GM10248 (cell line): ENCODE measurements around the gene WNT11.

Experiments used
- CTCF ChIA-PET: fragments of 300-600 bp; sonication (Branson Sonifier 250); formaldehyde crosslinking; extraction: SDS; loops from one replicate; lab custom pipeline; 2021; ENCODE audit warnings: antibody characterized with exemption; lab: Yijun Ruan, JAX
- POLR2A ChIA-PET: fragments of 350-650 bp; sonication (Branson Sonifier 250); formaldehyde crosslinking; extraction: SDS; loops from one replicate; lab custom pipeline; 2020; ENCODE audit warnings: antibody characterized with exemption; lab: Yijun Ruan, JAX
- DNase-seq: peaks from one replicate; pipeline ENCODE4 v3.0.0; 2012; ENCODE audit errors: extremely low spot score
- TF ChIP-seq, protein P1 (sequence below): IDR thresholded peaks from 2 replicates; pipeline ENCODE4 v1.5.1; 2012; ENCODE audit warnings: mild to moderate bottlenecking, low read depth; ENCODE audit errors: extremely low read depth, missing control alignments, control extremely low read depth

Gene WNT11

DNA sequence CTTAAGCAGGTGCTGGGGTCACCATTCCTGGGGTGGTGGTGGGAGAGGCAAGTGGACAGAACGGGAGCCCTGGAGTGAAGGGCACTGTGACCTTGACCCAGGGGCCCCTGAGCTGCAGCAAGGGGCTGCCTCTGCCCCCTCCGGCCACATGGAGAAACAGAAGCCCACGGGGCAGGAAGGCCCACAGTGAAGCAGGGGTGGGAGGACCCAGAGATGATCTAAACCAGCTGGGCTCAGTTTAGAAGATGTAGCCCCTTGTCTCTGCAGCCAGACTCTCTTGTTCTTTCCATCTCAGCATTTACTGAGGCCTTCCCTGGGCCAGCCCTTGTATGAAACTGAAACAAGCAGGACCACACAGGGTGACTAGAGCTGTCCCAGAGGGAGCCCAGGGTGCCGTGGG, 30.5 kb downstream of the WNT11 start:
- POLR2A ChIA-PET: no interaction called here
- no peak for DNase-seq
- TF ChIP-seq, protein P1, sequence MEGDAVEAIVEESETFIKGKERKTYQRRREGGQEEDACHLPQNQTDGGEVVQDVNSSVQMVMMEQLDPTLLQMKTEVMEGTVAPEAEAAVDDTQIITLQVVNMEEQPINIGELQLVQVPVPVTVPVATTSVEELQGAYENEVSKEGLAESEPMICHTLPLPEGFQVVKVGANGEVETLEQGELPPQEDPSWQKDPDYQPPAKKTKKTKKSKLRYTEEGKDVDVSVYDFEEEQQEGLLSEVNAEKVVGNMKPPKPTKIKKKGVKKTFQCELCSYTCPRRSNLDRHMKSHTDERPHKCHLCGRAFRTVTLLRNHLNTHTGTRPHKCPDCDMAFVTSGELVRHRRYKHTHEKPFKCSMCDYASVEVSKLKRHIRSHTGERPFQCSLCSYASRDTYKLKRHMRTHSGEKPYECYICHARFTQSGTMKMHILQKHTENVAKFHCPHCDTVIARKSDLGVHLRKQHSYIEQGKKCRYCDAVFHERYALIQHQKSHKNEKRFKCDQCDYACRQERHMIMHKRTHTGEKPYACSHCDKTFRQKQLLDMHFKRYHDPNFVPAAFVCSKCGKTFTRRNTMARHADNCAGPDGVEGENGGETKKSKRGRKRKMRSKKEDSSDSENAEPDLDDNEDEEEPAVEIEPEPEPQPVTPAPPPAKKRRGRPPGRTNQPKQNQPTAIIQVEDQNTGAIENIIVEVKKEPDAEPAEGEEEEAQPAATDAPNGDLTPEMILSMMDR: no peak
- CTCF ChIA-PET: interaction anchor here (2.2 kb wide), 1 partner anchor 23 kb away, joined by 4 read pairs; no protein-coding TSS in a partner anchor

DNA sequence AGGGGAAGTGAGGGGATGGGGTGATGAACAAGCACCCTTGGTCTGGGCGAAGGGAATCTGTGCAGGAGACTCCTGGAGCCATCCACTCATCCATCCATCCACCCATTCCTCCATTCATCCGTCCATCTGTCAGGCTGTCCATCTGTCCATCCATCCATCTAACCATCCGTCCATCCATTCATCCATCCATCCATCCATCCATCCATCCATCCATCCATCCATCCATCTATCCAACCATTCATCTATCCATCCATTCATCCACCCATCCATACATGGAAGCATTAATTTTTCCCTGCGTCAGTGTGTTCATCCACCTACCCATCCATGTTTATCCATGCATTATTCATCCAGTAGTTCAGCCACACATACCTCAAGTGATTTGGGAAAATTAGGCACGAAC, 32.0 kb downstream of the WNT11 start:
- POLR2A ChIA-PET: no interaction called here
- TF ChIP-seq, protein P1: no peak
- CTCF ChIA-PET: interaction anchor here (0.9 to 1.0 kb wide), 2 partner anchors 34 to 371 kb away, joined by 3 to 4 read pairs; no protein-coding TSS in a partner anchor
- DNase-seq: no peak

DNA sequence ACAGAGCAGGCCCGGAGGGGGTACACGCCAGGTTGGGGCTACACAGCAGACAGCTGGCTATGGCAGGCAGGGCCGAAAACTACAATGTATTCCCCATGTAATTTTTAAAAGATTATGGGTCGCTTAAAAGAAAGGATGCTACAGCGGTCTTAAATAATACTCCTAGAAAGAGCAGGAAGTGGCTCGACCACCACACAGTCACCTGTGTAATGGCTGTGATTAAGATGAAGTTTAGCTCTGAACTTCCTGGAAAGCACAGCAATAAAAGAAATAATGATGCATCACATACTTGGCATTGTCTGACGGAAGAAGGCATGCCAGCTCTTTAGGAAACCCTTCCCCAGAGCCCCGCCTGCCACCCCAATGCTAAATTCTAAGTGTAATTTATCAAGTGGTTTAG, 32.6 kb downstream of the WNT11 start:
- TF ChIP-seq, protein P1: no peak
- DNase-seq: no peak
- ChIA-PET CTCF (interaction anchor here (0.9 to 1.0 kb wide), 2 partner anchors 35 to 370 kb away, joined by 3 to 4 read pairs; no protein-coding TSS in a partner anchor), POLR2A (no interaction called here)

DNA sequence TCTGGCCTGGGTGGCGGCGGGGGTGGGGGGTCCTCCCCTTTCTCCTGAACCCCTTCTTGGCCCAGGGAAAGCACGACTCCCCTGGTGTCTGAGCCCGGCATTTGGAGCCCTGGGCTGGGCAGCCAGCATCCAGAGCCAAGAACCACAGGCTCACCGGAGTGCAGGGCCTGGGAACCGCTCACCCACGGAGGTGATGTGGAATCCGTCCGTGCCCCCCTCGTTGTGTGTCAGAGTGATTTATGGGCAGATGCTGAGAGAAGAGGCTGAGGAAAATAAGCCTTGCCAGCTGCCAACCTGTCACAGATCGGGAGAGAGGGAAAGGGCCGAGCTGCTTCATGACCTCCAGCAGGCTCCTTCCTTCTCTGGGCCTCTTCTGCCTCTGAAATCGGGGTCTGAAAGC, 33.7 kb downstream of the WNT11 start:
- CTCF ChIA-PET: interaction anchor here (2.2 kb wide), 1 partner anchor 35 kb away, joined by 8 read pairs; the partner anchor contains the start of gene WNT11
- no peak for DNase-seq

DNA sequence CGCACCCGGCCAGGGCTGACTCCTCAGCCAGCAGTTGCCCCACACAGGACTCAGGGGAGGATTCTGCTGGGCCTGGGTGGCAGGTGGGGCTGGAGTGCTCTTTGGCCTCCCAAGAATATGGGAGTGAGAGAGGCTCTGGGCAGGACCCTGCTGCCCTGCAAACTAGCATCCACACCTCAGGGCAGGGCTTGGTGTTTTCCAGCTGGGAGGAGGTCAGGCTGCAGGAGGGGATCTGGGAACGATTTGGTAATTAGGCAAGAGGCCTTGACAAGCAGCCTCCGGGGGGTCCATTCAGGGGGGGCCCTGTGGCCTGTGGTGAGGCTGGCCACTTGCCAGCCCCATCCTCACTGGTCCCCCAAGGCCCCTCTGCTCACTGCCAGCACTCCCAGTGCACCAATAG, 35.8 kb downstream of the WNT11 start:
- DNase-seq: no peak
- CTCF ChIA-PET: interaction anchor here (2.2 to 2.3 kb wide), 2 partner anchors 19 to 37 kb away, joined by 5 to 8 read pairs; partner anchors contain the start of gene WNT11
- POLR2A ChIA-PET: no interaction called here
- TF ChIP-seq, protein P1: no peak

More for the DNA sequence above, 33.7 kb downstream of the WNT11 start:
- POLR2A ChIA-PET: no interaction called here
- TF ChIP-seq, protein P1: no peak

DNA sequence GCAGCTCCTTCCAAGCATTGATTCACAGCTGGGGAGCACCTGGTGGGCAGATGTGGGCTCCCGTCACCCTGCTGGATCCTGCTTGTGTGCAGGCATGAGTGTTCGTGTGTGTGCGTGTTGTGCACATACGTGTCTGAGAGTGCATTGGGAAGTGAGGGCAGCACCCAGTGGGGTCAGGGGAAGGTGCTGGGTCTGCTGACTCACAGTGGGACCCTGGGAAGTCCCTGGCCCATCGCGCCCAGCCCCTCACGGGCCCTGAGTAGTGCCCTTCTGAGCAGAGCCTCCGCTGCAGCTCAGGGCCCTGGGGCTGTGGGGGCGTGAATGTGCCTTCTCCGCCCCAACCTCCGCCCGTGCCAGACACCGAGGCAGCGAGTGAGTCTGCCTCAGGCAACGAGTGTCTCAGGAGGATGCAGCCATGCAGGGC, 36.8 kb downstream of the WNT11 start:
- peak; percentile 52 for DNase-seq
- TF ChIP-seq, protein P1: no peak
- CTCF ChIA-PET: interaction anchor here (1.0 to 2.3 kb wide), 4 partner anchors 17 to 76 kb away, joined by 3 to 9 read pairs (median 5); no protein-coding TSS in a partner anchor

DNA sequence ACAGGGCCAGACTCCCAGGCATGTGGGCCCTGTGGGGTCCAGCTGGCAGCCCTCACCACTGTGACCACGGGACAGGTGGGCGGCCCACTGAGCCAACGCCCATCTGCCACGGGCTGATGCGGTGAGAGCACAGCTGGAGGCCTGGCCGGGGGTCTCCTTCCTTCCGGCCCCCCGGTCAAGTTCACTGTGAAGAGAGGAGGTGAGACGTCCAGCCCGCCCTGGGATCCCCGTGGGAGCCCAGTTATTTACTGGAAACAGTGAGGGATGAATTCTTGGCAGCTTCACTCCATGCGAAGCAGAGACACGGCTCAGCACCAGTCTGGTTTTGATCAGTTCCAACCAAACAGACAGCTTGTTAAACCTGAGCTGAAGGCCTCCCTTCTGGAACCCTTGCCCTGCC, 38.7 kb downstream of the WNT11 start:
- POLR2A ChIA-PET: no interaction called here
- CTCF ChIA-PET: interaction anchor here (2.0 kb wide), 1 partner anchor 15 kb away, joined by 9 read pairs; no protein-coding TSS in a partner anchor
- TF ChIP-seq, protein P1: no peak
- no peak for DNase-seq

More for the DNA sequence above, 36.8 kb downstream of the WNT11 start:
- POLR2A ChIA-PET: no interaction called here
